ENCODE results near the gene HSPA4L.

The HSPA4L gene

DNA sequence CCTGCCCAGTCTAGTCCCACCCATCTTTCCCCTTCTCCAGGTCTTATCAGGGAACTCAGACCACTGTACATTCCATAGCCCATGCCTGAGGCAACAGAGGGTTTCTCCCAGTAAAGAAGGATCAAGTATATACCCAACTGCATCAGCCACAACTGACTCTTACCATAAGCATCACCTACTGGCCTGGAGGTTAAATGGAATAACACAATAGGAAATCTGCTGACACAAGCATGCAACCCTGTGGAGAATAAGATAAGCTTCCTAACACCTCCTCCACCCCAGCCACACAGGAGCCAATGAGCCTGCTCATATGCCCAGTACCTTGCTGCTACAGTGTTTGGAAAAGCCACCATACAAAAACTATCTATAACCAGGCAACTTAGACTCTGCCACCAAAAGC lies 63.9 kb downstream of the HSPA4L start:
- no peak for ATAC-seq
- no peak for TF ChIP-seq ZFP3 (CRISPR knock-in tag; IDR thresholded peaks at IDR 0.05)
- no peak for TF ChIP-seq ESRRG (CRISPR knock-in tag; IDR thresholded peaks at IDR 0.05)
- no peak for TF ChIP-seq ZFP30 (CRISPR knock-in tag; IDR thresholded peaks at IDR 0.05)

- no peak for ATAC-seq
- TF ChIP-seq RARB (CRISPR knock-in tag; IDR thresholded peaks at IDR 0.05) (no peak), ZC3H10 (CRISPR knock-in tag; IDR thresholded peaks at IDR 0.05) (no peak)
These were observed 64.6 kb downstream of the HSPA4L start for GRCh38 chr4:127846765-127847164.

DNA sequence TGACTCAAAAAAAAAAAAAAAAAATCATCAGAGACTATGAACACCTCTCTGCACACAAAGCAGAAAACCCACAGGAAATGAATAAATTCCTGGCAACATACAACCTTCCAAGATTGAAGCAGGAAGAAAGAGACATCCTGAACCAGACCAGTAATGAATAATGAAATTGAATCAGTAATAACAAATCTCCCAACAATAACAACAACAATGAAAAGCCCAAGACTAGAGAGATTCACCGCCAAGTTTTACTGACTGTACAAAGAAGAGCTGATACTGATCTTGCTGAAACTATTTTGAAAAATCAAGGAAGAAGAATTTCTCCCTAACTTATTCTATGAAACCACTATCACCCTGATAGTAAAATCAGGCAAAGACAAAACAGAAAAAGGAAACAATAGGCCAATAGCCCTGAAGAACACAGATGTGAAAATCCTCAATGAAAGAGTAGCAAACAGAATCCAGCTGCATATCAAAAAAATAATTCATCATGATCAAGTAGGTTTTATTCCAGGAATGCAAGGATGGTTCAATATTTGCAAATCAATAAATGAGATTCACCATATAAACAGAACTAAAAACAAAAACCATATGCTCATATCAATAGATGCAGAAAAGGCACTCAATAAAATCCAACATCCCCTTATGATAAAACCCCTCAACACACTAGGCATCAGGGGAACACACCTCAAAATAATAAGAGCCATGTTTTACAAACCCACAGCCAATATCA lies 67.5 kb downstream of the HSPA4L start:
- TF ChIP-seq GLIS3 (CRISPR knock-in tag; IDR thresholded peaks at IDR 0.05) = no peak
- no peak for TF ChIP-seq ISL1 (CRISPR knock-in tag; IDR thresholded peaks at IDR 0.05)
- TF ChIP-seq SNAI2 (CRISPR knock-in tag; IDR thresholded peaks at IDR 0.05) = no peak
- ATAC-seq = no peak

GRCh38 chr4:127852661-127853060 lies 70.5 kb downstream of the HSPA4L start:
- no peak for ATAC-seq
- TF ChIP-seq PPARA (CRISPR knock-in tag; IDR thresholded peaks at IDR 0.05; ENCODE audit: borderline replicate concordance) = no peak
- no peak for TF ChIP-seq POU6F1 (CRISPR knock-in tag; IDR thresholded peaks at IDR 0.05; ENCODE audit: borderline replicate concordance, low read depth)
- TF ChIP-seq ZNF8 (CRISPR knock-in tag; IDR thresholded peaks at IDR 0.05) = no peak
- TF ChIP-seq ZNF565 (CRISPR knock-in tag; conservative IDR thresholded peaks at IDR 0.05; ENCODE audit: low read depth) = no peak
- no peak for TF ChIP-seq ISL1 (CRISPR knock-in tag; IDR thresholded peaks at IDR 0.05)
- TF ChIP-seq OSR1 (CRISPR knock-in tag; IDR thresholded peaks at IDR 0.05) = no peak
- TF ChIP-seq TCF4 (CRISPR knock-in tag; IDR thresholded peaks at IDR 0.05; ENCODE audit: borderline replicate concordance) = no peak
- TF ChIP-seq SNAI2 (CRISPR knock-in tag; IDR thresholded peaks at IDR 0.05) = no peak
- TF ChIP-seq BACH2 (CRISPR knock-in tag; IDR thresholded peaks at IDR 0.05; ENCODE audit: borderline replicate concordance) = no peak
- TF ChIP-seq CSDC2 (CRISPR knock-in tag; IDR thresholded peaks at IDR 0.05) = no peak
- TF ChIP-seq, protein P1, sequence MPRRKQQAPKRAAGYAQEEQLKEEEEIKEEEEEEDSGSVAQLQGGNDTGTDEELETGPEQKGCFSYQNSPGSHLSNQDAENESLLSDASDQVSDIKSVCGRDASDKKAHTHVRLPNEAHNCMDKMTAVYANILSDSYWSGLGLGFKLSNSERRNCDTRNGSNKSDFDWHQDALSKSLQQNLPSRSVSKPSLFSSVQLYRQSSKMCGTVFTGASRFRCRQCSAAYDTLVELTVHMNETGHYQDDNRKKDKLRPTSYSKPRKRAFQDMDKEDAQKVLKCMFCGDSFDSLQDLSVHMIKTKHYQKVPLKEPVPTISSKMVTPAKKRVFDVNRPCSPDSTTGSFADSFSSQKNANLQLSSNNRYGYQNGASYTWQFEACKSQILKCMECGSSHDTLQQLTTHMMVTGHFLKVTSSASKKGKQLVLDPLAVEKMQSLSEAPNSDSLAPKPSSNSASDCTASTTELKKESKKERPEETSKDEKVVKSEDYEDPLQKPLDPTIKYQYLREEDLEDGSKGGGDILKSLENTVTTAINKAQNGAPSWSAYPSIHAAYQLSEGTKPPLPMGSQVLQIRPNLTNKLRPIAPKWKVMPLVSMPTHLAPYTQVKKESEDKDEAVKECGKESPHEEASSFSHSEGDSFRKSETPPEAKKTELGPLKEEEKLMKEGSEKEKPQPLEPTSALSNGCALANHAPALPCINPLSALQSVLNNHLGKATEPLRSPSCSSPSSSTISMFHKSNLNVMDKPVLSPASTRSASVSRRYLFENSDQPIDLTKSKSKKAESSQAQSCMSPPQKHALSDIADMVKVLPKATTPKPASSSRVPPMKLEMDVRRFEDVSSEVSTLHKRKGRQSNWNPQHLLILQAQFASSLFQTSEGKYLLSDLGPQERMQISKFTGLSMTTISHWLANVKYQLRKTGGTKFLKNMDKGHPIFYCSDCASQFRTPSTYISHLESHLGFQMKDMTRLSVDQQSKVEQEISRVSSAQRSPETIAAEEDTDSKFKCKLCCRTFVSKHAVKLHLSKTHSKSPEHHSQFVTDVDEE (CRISPR knock-in tag; IDR thresholded peaks at IDR 0.05) = no peak
- TF ChIP-seq TOX (CRISPR knock-in tag; IDR thresholded peaks at IDR 0.05; ENCODE audit: borderline replicate concordance) = no peak
- no peak for TF ChIP-seq GLIS3 (CRISPR knock-in tag; IDR thresholded peaks at IDR 0.05)
- no peak for TF ChIP-seq PATZ1 (CRISPR knock-in tag; IDR thresholded peaks at IDR 0.05; ENCODE audit: borderline replicate concordance)
- no peak for TF ChIP-seq ESRRG (CRISPR knock-in tag; IDR thresholded peaks at IDR 0.05)
- no peak for TF ChIP-seq ARNTL (CRISPR knock-in tag; IDR thresholded peaks at IDR 0.05; ENCODE audit: borderline replicate concordance, low read depth)

DNA sequence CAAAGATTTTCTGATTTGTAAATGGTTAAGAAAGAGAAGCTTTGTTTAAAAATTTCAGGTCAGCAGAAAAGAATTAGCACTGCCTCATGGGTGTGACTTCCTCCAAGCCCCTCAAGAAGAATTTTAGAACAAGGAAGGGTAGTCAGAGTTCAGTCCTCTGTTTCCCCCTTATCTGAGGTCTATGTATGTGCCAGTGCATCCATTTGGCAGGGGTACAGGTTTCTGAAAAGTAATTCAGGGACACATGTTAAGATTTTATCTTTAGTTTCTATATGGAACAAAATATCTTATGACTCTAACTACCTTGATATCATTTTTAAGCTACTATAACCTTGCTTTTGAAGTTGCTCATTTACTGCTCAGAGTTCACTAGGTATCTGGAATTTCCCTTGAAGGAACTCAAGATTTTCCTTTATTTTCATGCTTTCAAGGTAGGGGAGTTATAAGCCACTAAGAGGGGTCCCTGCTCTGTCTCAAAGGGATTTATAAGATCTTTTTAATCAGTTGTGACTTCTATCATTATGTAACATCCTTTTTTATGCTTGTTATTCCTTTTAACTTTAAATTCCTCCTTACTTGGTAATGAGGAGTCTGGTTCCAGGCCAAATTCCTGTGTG lies 74.2 kb downstream of the HSPA4L start:
- peak; percentile 77; the same call in 2 of the 3 replicates for ATAC-seq

More for the DNA sequence above, 74.2 kb downstream of the HSPA4L start:
- no peak for TF ChIP-seq ZNF8 (CRISPR knock-in tag; IDR thresholded peaks at IDR 0.05)
- peak; percentile 92 for TF ChIP-seq ISL1 (CRISPR knock-in tag; IDR thresholded peaks at IDR 0.05)

All from SK-N-SH treated with all-trans-retinoic acid at 6 μM for 48 hours (cell line).